HG02610 (cell line): ENCODE data around the gene CEP63.

Experiments
- ATAC-seq: cut with Tn5 transposase; IDR thresholded peaks from one replicate; pipeline ENCODE4 v1.9.1; 2021; ENCODE audit warnings: mild to moderate bottlenecking, moderate library complexity; ENCODE audit not compliant: unreplicated experiment

Gene CEP63

GRCh38 chr3:134485718-134486576 lies at the start of gene CEP63, which contains the start of gene ANAPC13:
CEP63 (plus strand) TSS chr3:134486057; CDS start chr3:134495321, 9,264 bp downstream.
ANAPC13 (minus strand) TSS chr3:134485985; CDS start chr3:134482904, 3,081 bp downstream.
- ATAC-seq = peak; percentile 86

- no peak for ATAC-seq
Observed at GRCh38 chr3:134437211-134437752, 48.6 kb upstream of the CEP63 start.

GRCh38 chr3:134441321-134441720 lies 44.5 kb upstream of the CEP63 start:
- no peak for ATAC-seq

GRCh38 chr3:134441821-134442220 lies 44.0 kb upstream of the CEP63 start:
- no peak for ATAC-seq

GRCh38 chr3:134445095-134445494 lies 40.8 kb upstream of the CEP63 start:
- no peak for ATAC-seq

- ATAC-seq = no peak
Observed at GRCh38 chr3:134445636-134446035, 40.2 kb upstream of the CEP63 start.

- no peak for ATAC-seq
Observed at GRCh38 chr3:134446800-134447199, 39.1 kb upstream of the CEP63 start.

- ATAC-seq = no peak
Observed at GRCh38 chr3:134447351-134447750, 38.5 kb upstream of the CEP63 start.

- ATAC-seq = no peak
Observed at GRCh38 chr3:134448664-134449063, 37.2 kb upstream of the CEP63 start.

GRCh38 chr3:134449277-134449676 lies 36.6 kb upstream of the CEP63 start:
- ATAC-seq = no peak

- no peak for ATAC-seq
Observed at GRCh38 chr3:134449951-134450350, 35.9 kb upstream of the CEP63 start.

- no peak for ATAC-seq
Observed at GRCh38 chr3:134453631-134454030, 32.2 kb upstream of the CEP63 start.

GRCh38 chr3:134457376-134458074 lies 28.3 kb upstream of the CEP63 start:
- ATAC-seq = no peak

GRCh38 chr3:134458406-134458945 lies 27.4 kb upstream of the CEP63 start:
- no peak for ATAC-seq

GRCh38 chr3:134459562-134459961 lies 26.3 kb upstream of the CEP63 start:
- ATAC-seq = no peak

GRCh38 chr3:134460965-134461364 lies 24.9 kb upstream of the CEP63 start:
- ATAC-seq = no peak

GRCh38 chr3:134462331-134462941 lies 23.4 kb upstream of the CEP63 start:
- no peak for ATAC-seq

GRCh38 chr3:134463676-134464063 lies 22.2 kb upstream of the CEP63 start:
- ATAC-seq = no peak

- no peak for ATAC-seq
Observed at GRCh38 chr3:134464064-134464688, 21.7 kb upstream of the CEP63 start.

GRCh38 chr3:134464689-134465365 lies 21.0 kb upstream of the CEP63 start:
- no peak for ATAC-seq
